MCF 10A (cell line): ENCODE measurements around the gene BBC3. TPM values are rescaled to one million over a fixed set of nuclear protein-coding genes. Genes with fewer than 3 reads are reported as not detected.
A peak's percentile ranks its signal among the peaks of the same experiment; 100 is the strongest.

ENCODE experiments used
- BruUV-seq: library from RNA; stranded (reverse); fragments of 400-500 nt; replicated peaks from 2 replicates; lab custom pipeline; 2021; lab: Mats Ljungman, UMichigan
- CTCF ChIA-PET: fragments of 300-600 bp; sonication (Branson Sonifier 250); formaldehyde crosslinking; extraction: SDS; loops from one replicate; lab custom pipeline; 2021; ENCODE audit warnings: antibody characterized with exemption, inconsistent platforms; lab: Yijun Ruan, JAX
- POLR2A ChIA-PET: fragments of 300-600, 350-650 bp; sonication (Branson Sonifier 250); formaldehyde crosslinking; extraction: SDS; loops from one replicate; lab custom pipeline; 2020; ENCODE audit warnings: antibody characterized with exemption, inconsistent platforms; lab: Yijun Ruan, JAX
- DNase-seq: peaks from one replicate; pipeline ENCODE4 v3.0.0-alpha.2; 2018; ENCODE audit not compliant: unreplicated experiment
- H3K27ac Mint-ChIP-seq: one replicate; pipeline ENCODE4 v1.8.0; 2022; ENCODE audit warnings: mild to moderate bottlenecking, low read depth, mixed read lengths; ENCODE audit not compliant: unreplicated experiment
- H3K27me3 Mint-ChIP-seq: one replicate; pipeline ENCODE4 v1.8.0; 2022; ENCODE audit warnings: mixed read lengths; ENCODE audit not compliant: insufficient read depth, unreplicated experiment
- H3K36me3 Mint-ChIP-seq: one replicate; pipeline ENCODE4 v1.8.0; 2022; ENCODE audit warnings: mild to moderate bottlenecking, moderate library complexity, mixed read lengths; ENCODE audit not compliant: insufficient read depth, unreplicated experiment
- H3K4me1 Mint-ChIP-seq: one replicate; pipeline ENCODE4 v1.8.0; 2022; ENCODE audit warnings: mixed read lengths; ENCODE audit not compliant: insufficient read depth, unreplicated experiment
- H3K4me3 Mint-ChIP-seq: one replicate; pipeline ENCODE4 v1.8.0; 2022; ENCODE audit warnings: mild to moderate bottlenecking, moderate library complexity, mixed read lengths; ENCODE audit not compliant: unreplicated experiment
- H3K9me3 Mint-ChIP-seq: one replicate; pipeline ENCODE4 v1.8.0; 2022; ENCODE audit warnings: mixed read lengths; ENCODE audit not compliant: unreplicated experiment
- CTCF ChIP-seq: fragments of 200-600 bp; IDR thresholded peaks from one replicate; pipeline ENCODE4 v1.8.0; 2022; ENCODE audit warnings: antibody characterized with exemption, mild to moderate bottlenecking; ENCODE audit not compliant: unreplicated experiment
- intact Hi-C: fragments of 100-400 bp; cut with micrococcal nuclease; formaldehyde crosslinking; loops from 2 replicates; pipeline ENCODE4 v1.14.1; 2022
- total RNA-seq: library from RNA; stranded (reverse); gene quantifications from 2 replicates; pipeline ENCODE4 v1.2.3, GENCODE V29; 2022

BBC3 gene
- total RNA-seq, 1 experiment from 2014 or later, result 19.6 TPM

- POLR2A ChIA-PET, result interaction anchor here (0.7 to 2.6 kb wide), 3 partner anchors 10 to 47 kb away, joined by 3 to 16 read pairs (median 3); partner anchors contain the start of gene CCDC9
- peaks cover 16% of the 10 kb centered on the region for H3K4me1 Mint-ChIP-seq
- no peak for TF ChIP-seq CTCF
- CTCF ChIA-PET, result interaction anchor here (0.6 to 0.7 kb wide), 3 partner anchors 15 to 168 kb away, joined by 3 to 4 read pairs (median 3); no protein-coding TSS in a partner anchor
- peaks cover 50% of the 10 kb centered on the region for H3K36me3 Mint-ChIP-seq
- peak overlapping the region; percentile 77 for H3K27ac Mint-ChIP-seq
- peak overlapping the region; percentile 79 for H3K4me3 Mint-ChIP-seq
- DNase-seq, result no peak
- intact Hi-C loops, result no loop called here
- BruUV-seq, result no TSS peak
- no peaks in the 10 kb centered on the region for H3K27me3 Mint-ChIP-seq
- no peaks in the 10 kb centered on the region for H3K9me3 Mint-ChIP-seq
These were observed 41.7 kb upstream of the BBC3 start for GRCh38 chr19:47272448-47273312.

- no peak for TF ChIP-seq CTCF
- Mint-ChIP-seq H3K36me3 (peaks cover 50% of the 10 kb centered on the region), H3K9me3 (no peaks in the 10 kb centered on the region), H3K4me1 (peaks cover 16% of the 10 kb centered on the region), H3K27ac (no peak overlapping the region), H3K27me3 (no peaks in the 10 kb centered on the region), H3K4me3 (peak overlapping the region; percentile 79)
- intact Hi-C loops, result no loop called here
- DNase-seq, result no peak
- BruUV-seq, result no TSS peak
- ChIA-PET CTCF (interaction anchor here (0.6 to 0.7 kb wide), 5 partner anchors 14 to 1542 kb away, joined by 3 to 4 read pairs (median 3); no protein-coding TSS in a partner anchor), POLR2A (interaction anchor here (0.7 to 2.6 kb wide), 3 partner anchors 10 to 46 kb away, joined by 3 to 16 read pairs (median 3); partner anchors contain the start of gene CCDC9)
These were observed 41.0 kb upstream of the BBC3 start for GRCh38 chr19:47271949-47272348.

GRCh38 chr19:47270408-47270807, 39.4 kb upstream of the BBC3 start:
- no peak overlapping the region for H3K4me3 Mint-ChIP-seq
- no TSS peak for BruUV-seq
- POLR2A ChIA-PET, result interaction anchor here (1.0 to 2.6 kb wide), 2 partner anchors 10 to 14 kb away, joined by 3 to 16 read pairs; partner anchors contain the start of gene CCDC9
- H3K4me1 Mint-ChIP-seq, result peaks cover 10% of the 10 kb centered on the region
- DNase-seq, result no peak
- H3K9me3 Mint-ChIP-seq, result no peaks in the 10 kb centered on the region
- CTCF ChIA-PET, result interaction anchor here (0.6 to 2.2 kb wide), 2 partner anchors 14 to 23 kb away, joined by 3 to 11 read pairs; no protein-coding TSS in a partner anchor
- H3K27me3 Mint-ChIP-seq, result no peaks in the 10 kb centered on the region
- peaks cover 58% of the 10 kb centered on the region for H3K36me3 Mint-ChIP-seq
- no peak overlapping the region for H3K27ac Mint-ChIP-seq
- intact Hi-C loops, result no loop called here
- TF ChIP-seq CTCF, result no peak

GRCh38 chr19:47269596-47269995, 38.6 kb upstream of the BBC3 start:
- Mint-ChIP-seq H3K36me3 (peaks cover 64% of the 10 kb centered on the region), H3K4me3 (no peak overlapping the region), H3K4me1 (peaks cover 9% of the 10 kb centered on the region), H3K27me3 (no peaks in the 10 kb centered on the region), H3K27ac (no peak overlapping the region), H3K9me3 (no peaks in the 10 kb centered on the region)
- CTCF ChIA-PET, result interaction anchor here (2.2 kb wide), 1 partner anchor 15 kb away, joined by 11 read pairs; no protein-coding TSS in a partner anchor
- DNase-seq, result no peak
- intact Hi-C loops, result no loop called here
- POLR2A ChIA-PET, result interaction anchor here (1.0 to 3.4 kb wide), 3 partner anchors 10 to 20 kb away, joined by 3 to 15 read pairs (median 3); partner anchors contain the start of gene CCDC9
- no peak for TF ChIP-seq CTCF
- no TSS peak for BruUV-seq
